HG03571 (cell line): ENCODE results near the gene WDR26.
"Not testable (repeated sequence)": the region's sequence is repeated elsewhere in the genome, so short reads cannot be mapped to it uniquely, and the experiment has no call there.

Experiments
- ATAC-seq: cut with Tn5 transposase; IDR thresholded peaks from one replicate; pipeline ENCODE4 v1.9.1; 2021; ENCODE audit not compliant: unreplicated experiment

Gene WDR26

GRCh38 chr1:224435318-224435763 is 744 bp upstream of the WDR26 start:
- peak; percentile 9 for ATAC-seq

DNA sequence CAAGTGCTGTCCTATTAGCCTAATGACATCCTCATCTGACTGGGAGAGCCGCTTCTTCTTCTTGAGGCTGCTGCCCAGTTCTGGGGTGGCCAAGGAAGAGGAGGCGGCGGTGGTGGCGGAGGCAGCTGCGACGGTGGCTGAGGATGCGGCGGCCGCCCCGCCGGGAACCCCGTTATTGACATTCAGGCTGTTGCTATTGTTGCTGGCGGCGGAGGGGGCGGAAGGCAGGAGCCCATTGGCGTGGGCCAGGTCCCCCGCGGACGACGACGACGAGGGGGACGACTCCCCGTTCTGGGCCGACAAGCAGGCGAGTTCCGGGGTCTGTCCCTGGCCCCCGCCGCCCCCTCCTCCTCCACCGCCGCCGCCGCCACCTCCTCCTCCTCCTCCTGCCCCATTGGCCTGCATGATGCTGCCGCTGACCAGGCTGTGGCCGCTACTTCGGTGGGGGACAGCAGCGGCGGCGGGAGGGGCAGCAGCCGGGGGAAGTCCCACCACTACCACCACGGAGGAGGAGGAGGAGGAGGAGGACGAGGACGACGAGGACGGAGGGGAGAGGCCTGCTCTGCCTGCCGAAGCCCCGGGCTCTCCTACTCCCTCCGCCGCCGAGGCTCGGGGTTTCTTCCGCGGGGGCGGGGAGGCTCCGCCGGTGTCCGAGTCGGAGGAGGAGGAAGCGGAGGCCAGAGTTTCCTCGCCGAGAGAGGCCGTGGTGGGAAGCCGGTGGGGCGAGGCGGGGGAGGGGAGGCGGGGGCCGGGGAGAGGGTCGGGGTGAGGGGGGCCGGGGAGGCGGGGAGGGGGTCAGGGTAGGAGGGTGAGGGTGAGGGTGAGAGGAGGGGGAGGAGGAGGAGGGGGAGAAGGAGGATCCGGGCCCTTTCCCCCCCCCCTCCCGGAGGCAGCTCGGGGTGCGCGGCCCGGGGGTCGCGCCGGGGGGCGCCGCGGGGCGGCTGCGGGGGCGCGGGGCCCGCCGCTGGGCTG is 610 bp downstream of the WDR26 start:
- ATAC-seq = no peak

GRCh38 chr1:224433041-224433691 is 1.4 kb downstream of the WDR26 start:
- ATAC-seq = no peak

DNA sequence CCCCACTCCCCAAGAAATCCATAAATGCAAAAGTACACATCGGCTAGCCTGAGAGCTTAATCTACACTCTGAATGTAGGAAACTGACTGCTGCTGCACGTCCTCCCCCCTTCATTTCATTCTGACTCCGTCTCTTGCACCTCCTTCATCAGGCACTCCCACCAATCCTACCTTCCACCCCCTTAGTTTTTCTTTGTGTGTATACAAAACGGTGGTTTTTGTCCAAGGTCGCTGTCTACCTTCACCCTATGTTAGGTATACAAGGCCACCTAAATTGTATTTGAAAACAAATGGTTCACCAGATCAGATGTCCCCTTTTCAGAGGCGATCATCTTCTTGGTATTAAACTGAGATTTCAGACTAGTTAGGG is 1.9 kb downstream of the WDR26 start:
- no peak for ATAC-seq

GRCh38 chr1:224432146-224432545 is 2.5 kb downstream of the WDR26 start:
- no peak for ATAC-seq

- no peak for ATAC-seq
These were observed 2.9 kb downstream of the WDR26 start for GRCh38 chr1:224431726-224432125.

DNA sequence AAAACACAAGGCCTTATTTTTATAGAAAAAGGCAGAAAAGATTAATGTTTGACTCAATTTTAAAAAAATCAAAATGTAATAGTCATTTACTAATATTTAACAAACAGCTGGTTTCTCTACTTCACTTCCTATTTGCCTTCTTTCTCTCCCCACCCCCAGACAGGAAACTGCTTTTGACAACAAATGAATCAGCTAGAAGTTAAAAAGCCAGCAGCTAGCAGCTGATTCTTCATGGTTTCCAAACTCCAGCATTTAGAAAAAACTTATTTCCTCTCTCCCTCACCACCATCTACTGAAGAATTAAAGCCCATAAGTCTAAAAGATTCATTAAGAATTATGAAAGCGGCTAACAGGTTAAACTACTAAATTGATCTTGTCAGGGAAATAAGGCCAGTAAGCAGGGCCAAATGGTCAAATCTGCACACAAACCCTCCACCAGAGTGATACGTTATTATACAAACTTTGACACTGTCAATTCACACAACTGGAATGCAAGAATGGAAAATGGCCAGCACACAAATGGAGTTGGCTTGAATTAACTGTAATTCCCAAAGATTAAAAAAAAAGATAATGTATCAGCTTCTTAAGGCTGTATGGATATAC is 4.0 kb downstream of the WDR26 start:
- ATAC-seq = no peak

GRCh38 chr1:224429616-224430326 is 4.8 kb downstream of the WDR26 start:
- no peak for ATAC-seq

GRCh38 chr1:224428713-224429112 is 5.9 kb downstream of the WDR26 start:
- not testable (repeated sequence) for ATAC-seq

DNA sequence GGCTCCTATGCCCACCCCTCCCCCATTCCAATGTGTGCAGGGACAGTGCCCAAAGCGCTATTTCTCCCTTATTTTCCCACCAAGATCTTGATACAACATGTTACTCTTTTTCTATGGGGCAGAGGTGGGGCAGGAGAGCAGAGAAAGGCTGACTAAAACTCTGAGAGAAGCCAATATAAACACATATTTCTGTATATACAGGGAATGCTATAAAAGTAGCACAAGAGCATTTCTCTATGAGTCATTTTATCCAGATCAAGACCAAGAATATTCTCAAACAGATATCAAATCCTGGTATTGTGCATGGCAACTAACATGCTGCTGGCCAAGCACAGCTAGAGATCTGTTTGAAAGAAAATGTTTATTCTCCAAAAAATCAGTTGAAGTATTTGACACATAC is 7.3 kb downstream of the WDR26 start:
- no peak for ATAC-seq

GRCh38 chr1:224426869-224427268 is 7.7 kb downstream of the WDR26 start:
- ATAC-seq = not testable (repeated sequence)

DNA sequence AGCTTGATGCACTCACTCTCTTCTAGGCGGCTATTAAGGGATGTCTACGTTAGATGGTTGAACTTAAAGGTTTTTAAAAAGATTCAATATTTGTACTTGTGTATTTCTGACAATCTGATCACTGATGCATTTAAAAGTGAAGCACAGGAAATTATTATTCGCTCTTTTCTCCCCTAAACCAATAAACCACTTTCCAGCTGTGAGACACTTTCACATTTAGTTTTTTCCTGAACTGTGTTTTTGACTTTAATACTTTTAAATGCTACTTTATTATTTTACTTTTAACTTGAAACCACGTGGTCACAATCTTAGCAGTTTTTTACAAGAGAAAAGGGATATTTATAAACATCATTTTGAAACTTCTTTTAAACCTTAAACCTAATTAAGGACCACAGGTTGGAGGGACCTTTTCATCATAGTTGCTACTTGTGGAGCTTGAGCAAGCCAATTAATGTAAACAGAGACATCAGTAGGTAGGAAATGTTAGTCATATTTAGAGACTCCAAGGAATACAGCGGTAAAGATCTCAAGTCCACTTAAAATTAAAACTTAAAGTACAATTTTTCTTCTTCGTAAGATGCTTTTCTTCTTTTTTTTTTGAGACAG is 9.2 kb downstream of the WDR26 start:
- ATAC-seq = no peak

DNA sequence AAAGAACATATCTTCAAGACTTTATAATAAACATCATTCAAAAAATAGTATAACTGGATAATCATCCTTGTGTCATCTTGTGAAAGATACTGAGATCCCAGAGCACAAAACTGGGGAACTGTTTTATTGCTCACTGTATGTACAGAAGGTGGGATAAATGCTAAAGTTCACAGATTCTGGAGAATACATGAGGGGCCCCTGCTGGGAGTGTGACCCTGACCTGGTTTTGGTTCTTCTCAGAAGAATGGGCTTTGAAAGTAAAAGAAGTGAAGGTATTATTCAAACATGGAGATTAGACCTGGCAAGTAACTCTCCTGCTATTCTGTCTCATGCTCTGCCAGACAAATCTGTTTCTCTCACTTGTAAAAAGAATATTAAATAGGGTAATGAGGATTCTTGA is 14.5 kb downstream of the WDR26 start:
- ATAC-seq = no peak

DNA sequence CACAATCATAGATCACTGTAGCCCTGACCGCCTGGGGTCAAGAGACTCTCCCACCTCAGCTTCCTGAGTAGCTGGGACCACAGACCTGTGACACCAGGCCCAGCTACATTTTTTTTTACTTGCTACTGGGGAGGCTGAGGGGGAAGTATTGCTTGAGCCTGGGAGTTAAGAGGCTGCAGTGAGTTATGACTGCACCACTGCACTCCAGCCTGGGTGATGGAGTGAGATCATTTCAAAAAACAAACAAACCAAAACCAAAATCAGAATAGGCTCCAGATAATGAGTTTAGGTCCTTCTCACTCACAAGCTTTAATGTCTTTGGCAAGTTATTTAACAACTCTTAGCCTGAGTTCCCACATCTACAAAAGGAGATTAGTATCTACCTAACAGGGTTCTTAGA is 22.8 kb downstream of the WDR26 start:
- no peak for ATAC-seq

DNA sequence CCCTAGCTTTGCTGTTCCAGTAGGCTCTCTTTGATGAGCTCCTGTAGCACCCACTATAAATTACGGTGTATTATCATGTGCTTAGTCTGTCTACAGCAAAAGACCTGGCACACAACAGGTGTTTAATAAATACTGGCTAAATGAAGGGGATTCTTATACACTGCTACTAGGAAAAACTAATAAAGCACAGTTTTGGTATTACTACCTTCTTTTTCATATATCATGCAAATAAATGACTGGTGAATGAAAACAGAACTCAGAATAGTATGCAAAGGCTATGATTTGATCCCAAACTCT is 26.4 kb downstream of the WDR26 start:
- no peak for ATAC-seq

- no peak for ATAC-seq
These were observed 26.9 kb downstream of the WDR26 start for GRCh38 chr1:224407571-224408293.

GRCh38 chr1:224406216-224406615 is 28.4 kb downstream of the WDR26 start:
- ATAC-seq = no peak

DNA sequence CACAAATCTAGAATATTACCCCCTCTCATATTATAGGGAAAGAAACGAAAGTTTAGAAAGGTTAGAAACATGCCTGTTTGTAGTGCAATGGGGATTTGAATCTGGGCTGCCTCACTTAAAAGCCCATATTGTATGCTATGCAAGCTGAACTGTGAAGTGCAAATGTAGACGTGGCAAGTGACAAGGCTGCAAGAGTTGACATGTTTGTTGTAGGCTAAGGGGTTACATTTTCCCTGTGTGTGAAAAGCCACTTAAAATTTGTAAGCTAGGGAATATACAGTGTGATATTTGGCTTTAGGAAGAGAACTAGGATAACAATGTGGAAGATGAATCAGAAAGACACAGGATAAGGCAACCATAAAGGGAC is 29.0 kb downstream of the WDR26 start:
- no peak for ATAC-seq

- ATAC-seq = no peak
These were observed 29.5 kb downstream of the WDR26 start for GRCh38 chr1:224404916-224405603.
